Suprapubic skin (tissue), 3 donors: ENCODE data around the gene MUC4.

ENCODE experiments used
- CTCF ChIP-seq, 2 donors: fragments of 200-600 bp in 1 of 2; fragments of 450-650 bp in 1 of 2; sonication (generic) in 1 of 2; IDR thresholded peaks; one replicate each; pipeline ENCODE4 v1.5.1; 2016 to 2019; ENCODE audit warnings: antibody characterized with exemption in 2 of 2, mild to moderate bottlenecking in 1 of 2, moderate library complexity in 1 of 2
- POLR2A ChIP-seq, 2 donors: fragments of 450-650 bp; IDR thresholded peaks; one replicate each; pipeline ENCODE4 v1.6.1; 2017; ENCODE audit warnings: antibody characterized with exemption in 2 of 2, mild to moderate bottlenecking in 2 of 2, moderate library complexity in 2 of 2

- TF ChIP-seq CTCF (IDR thresholded peaks at IDR 0.05) (no peak), POLR2A (IDR thresholded peaks at IDR 0.05) (no peak)
Observed at GRCh38 chr3:195754141-195754540, 57.6 kb downstream of the MUC4 start.
